UCSD-AML1 (cell line): ENCODE results near the gene TRDMT1.

Source experiments
- DNase-seq: peaks from one replicate; lab custom pipeline; 2025; ENCODE audit not compliant: unreplicated experiment; lab: John Stamatoyannopoulos, UW

The TRDMT1 gene

DNA sequence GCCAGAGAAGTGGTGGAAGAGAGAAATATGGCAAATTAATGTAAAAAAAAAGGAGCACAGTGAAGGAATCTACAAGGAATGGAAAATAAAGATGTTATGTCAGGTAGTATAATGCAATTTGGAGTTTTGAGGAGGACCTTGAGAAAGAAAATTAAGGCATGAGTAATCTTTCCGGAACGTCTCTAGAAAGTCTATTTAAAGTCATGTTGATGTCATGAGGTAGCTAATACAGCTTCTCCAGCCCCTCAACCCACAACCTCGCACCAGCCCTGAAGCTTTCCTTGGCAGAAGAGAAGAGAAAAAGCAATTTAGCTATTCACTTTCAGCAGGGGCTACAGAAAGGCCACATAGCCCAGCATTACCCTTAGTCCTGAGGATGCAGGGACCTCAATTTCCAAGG lies 22.5 kb downstream of the TRDMT1 start:
- no peak for DNase-seq

DNA sequence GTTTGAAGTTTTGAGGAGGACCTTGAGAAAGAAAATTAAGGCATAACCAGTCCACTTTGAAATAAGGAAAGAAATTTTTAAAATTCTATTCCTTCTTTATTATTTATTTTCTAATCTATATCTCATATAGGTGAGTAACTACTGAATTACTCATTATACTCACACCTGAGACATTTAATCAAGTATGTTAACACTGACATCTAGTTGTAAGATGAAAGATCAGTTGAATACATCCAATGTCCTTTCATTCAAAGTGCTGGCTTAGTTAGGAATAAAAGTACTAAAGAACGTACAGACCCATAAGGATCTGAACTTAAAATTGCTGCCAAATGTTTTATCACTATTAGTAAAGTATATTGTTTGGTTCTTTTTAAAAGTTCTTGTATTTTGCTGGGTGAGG lies 23.5 kb downstream of the TRDMT1 start:
- DNase-seq, result no peak

DNA sequence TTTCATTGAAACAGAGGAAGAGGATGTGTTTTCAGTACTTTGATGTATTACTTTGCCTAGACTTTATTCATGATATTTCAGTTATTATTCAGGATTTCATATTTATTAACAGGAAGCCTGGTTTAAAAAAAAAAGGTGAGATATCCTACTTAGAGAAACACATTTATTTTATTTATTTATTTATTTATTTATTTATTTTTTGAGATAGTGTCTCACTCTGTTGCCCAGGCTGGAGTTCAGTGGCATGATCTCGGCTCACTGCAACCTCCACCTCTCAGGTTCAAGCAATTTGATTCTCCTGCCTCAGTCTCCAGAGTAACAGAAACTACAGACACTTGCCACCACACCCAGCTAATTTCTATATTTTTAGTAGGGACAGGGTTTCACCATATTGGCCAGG lies 24.5 kb downstream of the TRDMT1 start:
- no peak for DNase-seq

DNA sequence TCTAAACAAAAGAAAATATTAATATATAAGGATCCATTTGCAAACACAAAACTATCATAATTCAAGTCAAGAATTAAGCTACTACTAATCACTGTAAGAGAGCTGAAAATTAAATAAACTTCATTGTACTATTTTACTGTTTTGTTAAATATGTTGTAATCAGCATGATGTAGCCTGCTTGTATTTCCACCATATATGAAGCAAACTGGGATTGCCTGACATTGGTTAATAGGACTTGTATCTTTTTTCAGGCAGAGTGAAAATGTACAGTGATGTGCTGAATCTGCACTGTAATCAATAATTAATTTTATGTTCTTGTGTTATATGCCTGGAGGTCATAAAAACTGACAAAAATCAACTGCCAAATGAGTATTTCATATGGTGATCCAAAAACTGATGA lies 25.4 kb downstream of the TRDMT1 start:
- no peak for DNase-seq

DNA sequence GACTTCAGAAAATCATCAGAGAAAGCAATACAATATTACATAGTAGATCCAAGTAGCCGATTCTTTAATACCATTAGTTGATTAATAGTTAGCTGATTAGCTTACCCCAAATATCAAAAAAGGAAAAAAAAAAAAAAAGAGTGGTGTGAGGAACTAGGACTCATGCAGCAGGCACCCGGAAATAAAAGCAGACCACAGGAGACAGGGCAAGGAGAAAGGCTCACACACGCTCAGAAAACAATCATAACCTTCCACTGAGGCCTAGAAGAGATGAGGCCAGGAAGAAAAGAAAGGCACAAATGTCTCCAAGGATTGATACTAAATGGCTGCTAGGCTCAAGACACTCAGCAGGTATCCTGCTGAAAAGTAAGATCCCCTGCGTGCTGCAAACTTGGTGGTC lies 25.9 kb downstream of the TRDMT1 start:
- DNase-seq, result no peak

DNA sequence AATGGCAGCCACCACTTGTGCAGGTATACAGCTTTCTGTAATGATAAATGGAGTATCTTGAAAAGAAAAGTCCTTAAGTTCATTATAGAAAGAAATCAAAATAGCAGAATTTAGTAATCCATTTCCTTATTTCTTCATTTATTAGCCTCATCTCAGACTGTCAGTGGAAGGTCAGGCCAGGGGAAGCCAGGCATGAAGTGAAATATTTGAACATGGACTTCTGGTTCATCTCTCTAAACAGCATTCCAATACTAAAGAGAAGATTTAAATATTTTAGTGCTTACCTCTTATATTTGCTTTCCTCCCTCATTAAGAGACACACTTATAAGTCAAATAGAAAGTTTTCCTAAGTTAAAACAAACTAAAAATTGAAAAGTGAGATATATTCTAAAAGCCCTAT lies 26.8 kb downstream of the TRDMT1 start:
- no peak for DNase-seq

DNA sequence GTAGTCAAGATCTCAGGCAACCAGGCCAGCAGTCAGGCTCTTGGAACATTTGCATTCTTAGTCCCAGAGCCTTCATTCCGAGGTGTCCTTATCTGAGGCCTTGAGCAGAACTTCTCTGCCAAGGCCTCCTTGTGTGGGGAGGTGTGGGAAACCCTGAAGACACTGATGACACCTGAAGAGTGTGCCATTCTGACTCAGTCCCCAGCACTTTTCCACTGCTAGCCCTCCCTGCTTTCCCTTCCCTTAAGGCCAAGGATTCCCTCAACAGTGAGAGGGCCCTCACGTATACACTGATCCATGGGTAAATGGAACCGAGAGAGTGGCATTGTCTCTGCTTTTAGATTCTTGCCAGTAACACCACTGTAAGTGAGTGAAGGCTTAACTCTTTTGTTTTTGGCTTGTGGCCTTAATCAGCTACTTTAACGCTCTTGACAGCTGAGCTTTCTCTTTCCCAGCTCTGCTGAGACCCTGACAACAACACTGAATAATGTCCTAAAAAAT lies 30.3 kb downstream of the TRDMT1 start:
- no peak for DNase-seq

DNA sequence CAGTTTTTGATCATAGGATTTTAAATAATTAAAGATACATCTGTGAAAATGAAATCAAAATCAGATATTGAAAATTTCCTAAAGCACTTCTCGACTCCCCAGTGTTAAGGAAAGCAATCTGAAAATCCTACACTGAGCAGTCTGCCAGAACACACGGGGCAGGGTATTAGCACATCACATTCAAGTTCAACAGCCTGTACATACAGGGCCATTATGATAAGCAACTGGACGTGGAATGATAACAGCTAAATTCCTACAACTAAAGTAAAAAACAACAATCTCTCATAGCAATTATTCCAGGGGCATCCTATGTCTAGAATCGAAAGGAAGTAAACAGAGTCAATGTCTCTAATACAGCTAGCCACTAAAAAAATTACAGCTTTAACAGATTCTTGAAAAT lies 31.7 kb downstream of the TRDMT1 start:
- no peak for DNase-seq

DNA sequence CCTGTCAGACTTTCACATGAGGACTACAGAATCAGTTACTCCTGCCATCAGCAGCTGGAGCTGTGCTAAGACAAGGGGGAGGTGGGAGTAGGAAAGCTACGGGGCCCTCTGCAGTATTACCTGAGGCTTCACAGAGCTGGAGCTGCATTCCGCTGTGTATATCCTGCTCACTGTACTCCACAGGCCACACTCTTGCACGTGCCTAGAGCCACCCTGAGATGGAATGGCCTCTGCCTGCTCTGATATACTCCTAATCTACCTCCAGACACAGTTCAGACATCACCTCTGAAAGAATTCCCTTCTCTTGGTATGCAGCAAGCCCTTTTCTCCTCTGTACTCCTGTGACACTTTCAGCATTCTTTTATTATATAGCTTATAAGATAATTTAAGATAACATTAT lies 34.8 kb downstream of the TRDMT1 start:
- DNase-seq, result no peak

DNA sequence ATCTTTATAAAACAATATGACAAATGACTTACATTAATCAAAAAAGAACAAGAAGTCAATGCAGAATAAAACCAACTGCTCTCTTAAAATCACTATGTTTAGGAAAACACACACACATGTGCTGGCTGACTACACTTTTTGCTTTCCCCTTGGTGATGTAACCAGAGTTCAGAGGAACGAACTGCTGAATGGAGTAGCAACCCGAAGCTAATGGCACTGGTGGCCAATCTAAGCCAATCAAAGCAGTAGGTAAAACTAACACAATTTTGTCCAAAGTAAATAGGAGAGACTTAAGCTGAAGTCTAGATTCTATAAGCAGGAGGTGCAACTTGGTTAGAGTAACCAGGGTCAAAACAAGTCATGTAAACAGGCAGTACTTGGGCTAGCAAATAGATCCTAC lies 38.6 kb downstream of the TRDMT1 start:
- DNase-seq, result no peak

DNA sequence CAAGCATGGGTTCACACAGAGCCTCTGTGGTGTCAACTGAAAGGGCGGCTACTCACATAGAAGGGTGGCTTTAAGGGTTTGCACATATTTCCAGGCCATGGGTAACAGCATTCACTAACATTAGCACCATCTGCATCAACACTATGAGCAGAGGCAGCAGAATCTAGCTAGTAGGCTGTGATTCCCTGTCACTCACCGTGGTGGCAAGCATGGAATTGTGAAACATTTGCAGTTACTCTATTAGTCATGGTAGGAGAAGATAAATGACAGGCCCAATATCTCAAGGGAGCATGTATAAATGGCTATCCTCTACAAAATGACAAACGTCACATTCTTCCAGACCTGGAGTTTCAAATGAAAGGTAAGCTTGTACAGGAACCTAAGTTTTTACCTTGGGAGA lies 39.7 kb downstream of the TRDMT1 start:
- DNase-seq, result no peak

DNA sequence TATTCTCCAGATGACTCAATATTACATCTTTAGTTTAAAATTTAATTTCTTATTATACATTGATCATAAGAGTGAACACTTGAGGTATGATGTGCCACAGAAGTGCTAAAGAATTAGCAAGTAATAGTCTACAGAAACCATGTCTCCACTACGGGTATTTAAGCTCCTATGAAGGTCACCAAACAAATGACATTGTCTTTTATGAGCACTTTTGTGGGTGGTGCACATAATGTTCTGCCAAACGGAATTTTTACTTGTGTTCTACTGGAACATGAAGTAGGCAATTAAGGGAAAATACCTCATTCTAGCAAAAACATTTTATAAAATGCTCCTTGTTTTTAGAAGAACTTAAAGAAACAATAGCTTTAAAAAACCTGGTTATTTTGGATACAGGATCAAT lies 44.4 kb downstream of the TRDMT1 start:
- no peak for DNase-seq

DNA sequence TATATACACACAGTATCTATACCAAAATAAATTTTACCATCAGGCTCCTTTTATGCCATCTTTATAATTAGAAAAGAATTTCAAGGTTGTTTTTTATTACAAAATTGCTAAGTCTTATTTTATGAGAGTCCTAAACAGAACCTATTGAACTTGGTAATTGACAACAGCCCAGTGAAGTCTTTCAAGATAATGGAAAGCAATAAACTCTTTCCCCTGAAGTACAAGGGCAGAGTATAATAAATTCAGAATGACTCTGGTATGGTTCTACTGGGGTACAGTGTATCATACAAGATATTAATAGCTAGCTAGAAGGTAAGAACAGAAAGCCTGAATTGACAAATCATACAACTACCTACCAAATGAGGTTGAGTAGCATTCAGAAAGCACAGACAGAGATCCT lies 45.6 kb downstream of the TRDMT1 start:
- DNase-seq, result no peak

DNA sequence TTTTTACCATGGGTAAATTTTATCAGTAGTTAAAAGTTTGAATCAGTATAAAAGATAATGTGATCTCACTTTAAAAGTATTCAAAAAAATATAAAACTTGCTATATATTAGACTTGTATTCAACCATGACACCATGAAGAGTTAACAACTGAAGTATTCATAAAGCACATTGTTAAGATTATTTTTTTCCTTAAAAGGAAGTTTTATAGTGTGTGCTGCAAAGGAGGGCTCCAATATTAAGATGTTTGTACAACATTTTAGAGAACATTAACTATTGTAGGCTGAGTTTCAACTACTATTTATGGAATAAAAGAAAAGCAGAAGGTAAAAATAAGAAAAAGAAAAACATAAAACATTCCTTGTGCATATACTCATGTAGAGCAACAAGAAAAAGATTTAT lies 47.4 kb downstream of the TRDMT1 start:
- no peak for DNase-seq

DNA sequence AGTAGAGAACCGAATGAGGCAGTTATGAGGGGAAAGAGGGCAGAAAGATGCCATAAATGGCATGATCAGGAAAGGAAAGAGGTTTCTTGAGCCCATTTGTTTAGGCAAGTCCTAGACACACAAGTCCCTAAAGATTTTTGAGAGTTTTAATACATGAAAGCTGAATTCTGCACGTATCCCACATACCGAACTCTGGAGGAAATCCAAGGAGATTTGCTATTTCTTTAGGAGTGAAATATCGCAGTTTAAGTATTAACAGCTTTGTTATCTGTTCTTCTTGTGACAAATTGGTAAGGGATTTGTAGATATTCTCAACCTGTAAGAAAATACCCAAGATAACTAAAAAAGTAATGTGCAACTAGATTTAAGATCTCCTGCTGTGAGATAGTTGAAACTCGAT lies 48.2 kb downstream of the TRDMT1 start:
- DNase-seq, result no peak

DNA sequence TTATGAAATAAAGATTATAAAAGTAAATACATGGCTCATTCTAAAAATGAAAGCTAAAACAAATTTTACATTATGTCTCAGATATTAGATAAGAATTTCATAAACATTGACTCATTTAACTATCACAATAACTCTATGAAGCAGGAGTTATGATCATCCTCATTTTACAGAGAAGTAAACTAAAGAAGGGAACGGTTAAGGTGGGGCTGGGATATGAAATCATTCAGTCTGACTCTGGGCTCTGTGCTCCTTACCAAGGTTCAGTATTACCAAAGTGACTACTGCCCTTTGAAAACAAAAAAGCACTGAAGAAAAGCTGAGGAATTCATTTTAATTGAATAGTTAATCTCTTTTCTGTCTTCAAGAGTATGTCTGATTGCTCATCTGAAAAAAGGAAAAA lies 49.8 kb downstream of the TRDMT1 start:
- no peak for DNase-seq

DNA sequence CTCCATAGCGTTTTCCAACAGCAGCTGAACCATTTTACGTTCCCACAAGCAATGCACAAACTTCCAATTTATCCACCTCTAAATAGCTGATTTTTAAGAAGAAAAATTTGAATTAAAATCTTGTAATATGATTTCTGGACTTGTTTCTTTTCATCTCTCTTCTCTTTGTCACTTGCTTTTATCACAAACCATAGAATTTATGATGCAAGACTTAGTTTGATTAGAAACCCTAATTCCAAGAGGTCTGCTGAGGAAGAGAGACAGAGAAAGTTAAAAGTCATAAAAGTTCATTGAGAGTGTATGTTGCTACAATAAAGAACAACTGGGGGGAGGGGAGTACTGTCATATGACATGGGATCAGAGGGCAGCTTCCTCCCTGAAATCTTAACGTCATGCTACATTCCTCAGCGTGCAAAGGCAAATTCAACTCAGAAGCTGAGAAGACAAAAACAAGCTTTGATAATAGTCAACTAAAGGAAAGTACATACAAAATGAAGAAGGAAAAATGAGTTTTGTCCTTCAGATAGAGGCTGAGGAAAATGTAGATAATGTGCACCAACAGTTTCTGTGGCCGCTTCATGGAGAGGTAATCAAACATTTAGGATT lies 53.5 kb downstream of the TRDMT1 start:
- no peak for DNase-seq

DNA sequence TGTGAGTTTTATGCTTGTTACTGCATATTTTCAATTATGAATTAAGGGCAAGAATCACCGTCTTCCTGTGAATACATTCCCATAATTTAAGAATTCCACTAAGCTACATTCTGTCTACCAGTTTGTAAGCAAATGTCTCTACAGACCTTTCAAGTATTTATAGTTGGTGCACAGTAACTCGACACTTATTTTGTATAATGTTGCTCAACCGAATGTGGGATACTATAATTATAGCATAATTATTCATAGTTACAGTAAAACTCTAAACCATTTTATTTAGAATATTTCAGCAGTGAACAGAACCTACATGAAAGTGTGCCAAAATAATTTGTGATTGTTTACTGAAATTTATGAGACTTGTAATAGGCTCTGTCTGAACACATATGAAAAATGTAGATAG lies 54.6 kb downstream of the TRDMT1 start:
- no peak for DNase-seq

DNA sequence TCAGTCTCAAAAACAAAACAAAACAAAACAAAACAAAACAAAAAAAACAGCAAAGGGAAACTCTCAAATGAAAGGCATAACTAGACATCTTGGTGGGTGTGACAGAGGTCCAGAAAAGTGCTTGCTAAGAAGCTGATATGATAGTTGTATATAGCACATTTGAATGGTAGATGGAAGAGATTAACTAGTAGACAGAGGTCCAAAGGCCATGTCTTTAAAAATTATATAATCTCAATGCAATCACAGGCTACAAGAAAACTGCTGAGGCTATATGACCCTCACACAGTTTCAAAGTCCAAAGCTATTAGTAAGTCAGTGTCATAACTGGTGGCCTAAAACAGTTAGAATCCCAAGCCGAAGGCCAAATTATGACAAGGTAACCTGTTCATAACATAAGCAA lies 56.2 kb downstream of the TRDMT1 start:
- no peak for DNase-seq

DNA sequence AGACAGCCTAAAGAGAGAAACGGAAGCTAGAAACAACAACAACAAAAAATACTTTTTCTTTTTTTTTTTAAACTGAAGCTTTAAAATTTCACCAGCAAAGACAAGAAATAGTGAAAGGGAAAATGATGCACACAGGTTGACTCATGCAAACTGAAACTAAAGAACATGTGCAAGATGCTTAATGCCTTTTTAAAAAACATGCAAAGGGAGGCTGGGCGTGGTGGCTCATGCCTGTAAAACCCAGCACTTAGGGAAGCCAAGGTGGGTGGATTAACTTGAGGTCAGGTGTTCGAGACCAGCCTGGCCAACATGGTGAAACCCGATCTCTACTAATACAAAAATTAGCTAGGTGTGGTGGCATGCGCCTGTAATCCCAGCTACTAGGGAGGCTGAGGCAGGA lies 56.7 kb downstream of the TRDMT1 start:
- DNase-seq, result no peak

DNA sequence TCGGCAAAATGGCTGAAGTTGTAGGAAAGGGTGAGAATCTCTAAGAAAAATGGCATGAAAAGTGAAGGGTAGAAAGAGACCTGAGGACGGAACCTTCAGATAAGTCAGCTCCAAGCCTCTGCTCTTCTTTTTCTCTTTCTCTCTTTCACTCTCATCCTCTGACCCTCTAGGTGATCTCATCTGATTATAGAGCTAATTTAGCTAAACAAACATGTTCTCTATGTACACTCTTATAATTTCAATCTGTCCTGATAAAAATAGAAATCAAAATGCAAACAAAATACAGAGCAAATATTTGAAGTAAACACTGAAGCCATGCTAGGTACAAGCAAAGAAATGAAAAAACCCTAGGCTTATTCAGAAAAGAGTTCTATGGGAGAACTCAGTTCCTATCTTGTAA lies 57.4 kb downstream of the TRDMT1 start:
- no peak for DNase-seq

DNA sequence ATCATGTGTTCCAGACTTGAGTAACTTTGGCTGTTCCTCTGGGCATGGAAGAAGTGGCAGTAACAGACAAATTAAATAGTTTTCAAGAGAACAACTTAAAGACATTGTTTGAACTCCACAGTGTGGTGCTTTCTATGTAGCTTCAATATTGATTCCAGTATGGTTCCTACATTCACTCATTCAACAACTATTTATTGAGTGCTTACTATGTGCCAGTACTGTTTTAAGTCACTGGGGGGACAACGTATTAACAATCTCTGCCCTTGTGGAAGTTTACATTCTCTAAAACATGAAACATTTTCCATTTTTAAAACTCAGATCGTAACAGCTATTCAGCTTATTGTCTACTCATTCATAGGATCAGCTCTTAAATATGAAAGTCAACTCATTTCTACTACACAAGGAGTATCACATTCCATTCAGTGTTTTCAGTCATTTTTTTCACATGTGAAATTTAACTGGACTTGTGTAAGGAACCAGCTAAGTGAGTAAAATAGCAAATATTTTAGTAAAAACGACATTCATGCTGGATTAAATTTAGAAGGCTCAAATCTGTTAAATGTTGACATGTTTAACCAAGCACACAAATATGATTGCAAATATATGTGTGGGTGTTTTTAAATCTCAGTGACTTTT lies 58.3 kb downstream of the TRDMT1 start:
- no peak for DNase-seq
